HEK293T (cell line): ENCODE measurements around the gene CCDC180.

Experiments used
- CTCF ChIA-PET: fragments of 350-600 bp; formaldehyde crosslinking; extraction: SDS; loops from one replicate; lab custom pipeline; 2021; ENCODE audit warnings: antibody characterized with exemption, inconsistent platforms; lab: Yijun Ruan, JAX
- POLR2A ChIA-PET: fragments of 350-600 bp; formaldehyde crosslinking; extraction: SDS; loops from one replicate; lab custom pipeline; 2020; ENCODE audit warnings: antibody characterized with exemption, inconsistent platforms; lab: Yijun Ruan, JAX
- DNase-seq: peaks from one replicate; pipeline ENCODE4 v3.0.0; 2012; ENCODE audit warnings: mixed read lengths; ENCODE audit errors: extremely low spot score
- ARNT ChIP-seq: fragments of 450-650 bp; IDR thresholded peaks from 2 replicates; pipeline ENCODE4 v1.6.1; 2017; ENCODE audit warnings: mild to moderate bottlenecking
- BHLHE40 ChIP-seq: fragments of 450-650 bp; IDR thresholded peaks from 2 replicates; pipeline ENCODE4 v1.6.1; 2016; ENCODE audit warnings: mild to moderate bottlenecking, moderate library complexity, borderline replicate concordance
- CTBP1 ChIP-seq: fragments of 450-650 bp; IDR thresholded peaks from 2 replicates; pipeline ENCODE4 v1.6.1; 2016; ENCODE audit warnings: borderline replicate concordance
- ELF4 ChIP-seq: fragments of 450-650 bp; IDR thresholded peaks from 2 replicates; pipeline ENCODE4 v1.6.1; 2017; ENCODE audit warnings: antibody characterized with exemption
- FOXA1 ChIP-seq: fragments of 450-650 bp; IDR thresholded peaks from 2 replicates; pipeline ENCODE4 v1.6.1; 2016; ENCODE audit warnings: mild to moderate bottlenecking
- FOXK2 ChIP-seq: fragments of 450-650 bp; IDR thresholded peaks from 2 replicates; pipeline ENCODE4 v1.6.1; 2016; ENCODE audit warnings: mild to moderate bottlenecking
- FOXM1 ChIP-seq: fragments of 450-650 bp; IDR thresholded peaks from 2 replicates; pipeline ENCODE4 v1.6.1; 2017; ENCODE audit warnings: mild to moderate bottlenecking, borderline replicate concordance
- HDGF ChIP-seq: fragments of 450-650 bp; IDR thresholded peaks from 2 replicates; pipeline ENCODE4 v1.6.1; 2017; ENCODE audit warnings: antibody characterized with exemption, borderline replicate concordance
- L3MBTL2 ChIP-seq: fragments of 450-650 bp; conservative IDR thresholded peaks from 2 replicates; pipeline ENCODE4 v1.6.1; 2016; ENCODE audit warnings: mild to moderate bottlenecking
- LEF1 ChIP-seq: fragments of 450-650 bp; IDR thresholded peaks from 2 replicates; pipeline ENCODE4 v1.6.1; 2017; ENCODE audit warnings: mild to moderate bottlenecking, borderline replicate concordance
- NFRKB ChIP-seq: fragments of 450-650 bp; IDR thresholded peaks from 2 replicates; pipeline ENCODE4 v1.6.1; 2016; ENCODE audit warnings: mild to moderate bottlenecking, moderate library complexity
- PKNOX1 ChIP-seq: fragments of 450-650 bp; IDR thresholded peaks from 2 replicates; pipeline ENCODE4 v1.6.1; 2016
- SP1 ChIP-seq: fragments of 450-650 bp; IDR thresholded peaks from 2 replicates; pipeline ENCODE4 v1.6.1; 2017
- SUZ12 ChIP-seq: fragments of 450-650 bp; IDR thresholded peaks from 2 replicates; pipeline ENCODE4 v1.6.1; 2016; ENCODE audit warnings: mild to moderate bottlenecking
- TARDBP ChIP-seq: fragments of 450-650 bp; IDR thresholded peaks from 2 replicates; pipeline ENCODE4 v1.6.1; 2016
- ZNF384 ChIP-seq: fragments of 450-650 bp; IDR thresholded peaks from 2 replicates; pipeline ENCODE4 v1.6.1; 2016

CCDC180 gene

DNA sequence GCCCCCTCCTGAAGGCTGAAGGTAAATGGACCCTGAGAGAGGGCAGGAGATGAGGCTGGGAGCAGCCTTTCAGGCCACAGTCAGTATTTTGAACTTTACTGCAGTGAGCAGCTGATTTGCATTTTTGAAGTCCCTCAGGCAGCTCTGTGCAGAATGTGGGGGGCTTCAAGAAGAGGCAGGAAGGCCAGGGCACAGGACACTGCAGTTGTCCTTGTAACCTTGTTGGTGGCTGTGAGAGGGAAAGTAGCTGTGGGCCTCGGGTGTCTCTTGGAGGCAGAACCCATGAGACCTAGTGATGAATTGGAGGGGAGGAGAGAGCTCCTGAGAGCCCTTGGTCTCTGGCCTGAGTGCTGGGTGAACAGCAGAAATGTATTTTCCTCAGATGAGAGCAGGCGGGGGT is 2.6 kb downstream of the CCDC180 start:
- POLR2A ChIA-PET = no interaction called here
- DNase-seq = no peak
- TF ChIP-seq SP1 (no peak), FOXA1 (no peak), ZNF384 (no peak), PKNOX1 (no peak), SUZ12 (no peak), BHLHE40 (no peak), FOXM1 (no peak), ELF4 (no peak), TARDBP (no peak), FOXK2 (no peak), HDGF (no peak), L3MBTL2 (no peak), CTBP1 (no peak)
- CTCF ChIA-PET = no interaction called here

GRCh38 chr9:97310896-97311295 is 3.4 kb downstream of the CCDC180 start:
- ChIA-PET CTCF (no interaction called here), POLR2A (no interaction called here)
- TF ChIP-seq LEF1 = no peak
- TF ChIP-seq ARNT = no peak
- TF ChIP-seq FOXK2 = no peak
- no peak for TF ChIP-seq TARDBP
- no peak for TF ChIP-seq FOXA1
- TF ChIP-seq PKNOX1 = no peak
- no peak for DNase-seq

DNA sequence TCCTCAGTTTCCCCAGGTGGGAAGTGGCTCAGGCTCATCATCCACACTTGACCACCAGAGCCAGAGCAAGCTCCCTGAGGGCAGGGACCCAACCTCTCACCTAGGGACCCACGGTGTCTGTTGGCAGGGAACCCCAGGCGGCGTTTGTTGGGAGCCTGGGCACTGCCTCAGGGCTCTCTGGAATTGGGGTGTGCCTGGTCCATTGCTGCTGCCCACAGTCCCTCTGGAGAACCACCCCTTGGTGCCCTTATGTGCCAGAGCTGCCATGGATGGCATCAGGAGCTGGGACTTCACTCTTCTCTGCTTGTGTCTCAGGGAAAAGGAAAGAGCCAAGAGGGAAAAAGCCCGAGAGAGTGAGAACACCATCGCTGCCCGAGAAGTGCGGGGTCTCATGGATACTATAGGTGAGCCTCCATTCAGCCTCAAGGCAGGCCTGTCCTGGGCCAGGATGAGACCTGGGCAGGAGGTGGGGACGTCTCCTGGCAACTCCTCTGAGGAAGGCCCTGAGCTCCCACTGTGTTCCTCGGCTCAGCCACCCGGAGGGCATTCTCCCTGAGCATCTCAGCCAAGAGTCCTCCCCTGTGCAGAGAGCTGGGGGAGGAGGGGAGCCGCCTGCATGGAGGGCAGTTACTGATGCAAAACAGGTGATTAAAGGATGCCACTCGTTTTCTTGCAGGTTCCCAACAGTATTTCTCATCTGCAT is 4.5 kb downstream of the CCDC180 start:
- ChIA-PET POLR2A (no interaction called here), CTCF (no interaction called here)

GRCh38 chr9:97312556-97312955 is 5.1 kb downstream of the CCDC180 start:
- TF ChIP-seq SUZ12 = no peak
- no peak for TF ChIP-seq TARDBP
- TF ChIP-seq LEF1 = no peak
- no peak for TF ChIP-seq NFRKB
- no peak for TF ChIP-seq CTBP1
- no peak for TF ChIP-seq FOXA1
- no peak for TF ChIP-seq PKNOX1
- TF ChIP-seq ARNT = no peak
- no peak for TF ChIP-seq ZNF384
- no peak for TF ChIP-seq L3MBTL2
- TF ChIP-seq FOXM1 = no peak
- TF ChIP-seq ELF4 = no peak
- TF ChIP-seq BHLHE40 = no peak
- TF ChIP-seq HDGF = no peak
- CTCF ChIA-PET = no interaction called here
- POLR2A ChIA-PET = no interaction called here
- DNase-seq = no peak

More for the DNA sequence above, 4.5 kb downstream of the CCDC180 start:
- DNase-seq = no peak
- no peak for TF ChIP-seq CTBP1
- TF ChIP-seq L3MBTL2 = no peak
- no peak for TF ChIP-seq ZNF384
- TF ChIP-seq FOXM1 = no peak
- no peak for TF ChIP-seq NFRKB
- no peak for TF ChIP-seq FOXA1
- TF ChIP-seq TARDBP = no peak
- no peak for TF ChIP-seq BHLHE40
- no peak for TF ChIP-seq HDGF
- no peak for TF ChIP-seq SUZ12
- no peak for TF ChIP-seq FOXK2
- TF ChIP-seq PKNOX1 = no peak
- TF ChIP-seq LEF1 = no peak

DNA sequence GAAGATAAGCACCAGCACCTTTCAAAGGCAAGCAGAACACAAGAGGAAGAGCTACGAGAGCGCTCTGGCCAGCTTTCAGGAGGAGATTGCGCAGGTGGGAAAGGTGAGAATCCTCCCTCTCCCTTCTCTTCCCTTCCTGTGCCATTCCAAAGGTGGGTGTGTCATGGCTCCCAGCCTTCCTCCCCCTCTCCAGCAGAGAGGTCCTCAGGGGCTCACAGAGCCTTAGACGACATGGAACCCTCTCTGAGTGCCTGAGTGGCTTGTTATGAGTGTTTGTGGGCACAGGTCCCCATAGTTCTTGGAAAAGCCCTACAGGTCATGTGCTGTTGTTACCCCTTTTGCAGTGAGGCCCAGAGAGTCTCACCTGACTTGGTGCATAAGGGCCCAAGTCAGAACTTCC is 5.8 kb downstream of the CCDC180 start:
- TF ChIP-seq SP1 (no peak), ARNT (no peak), BHLHE40 (no peak), FOXK2 (no peak), L3MBTL2 (no peak), FOXM1 (no peak), CTBP1 (no peak), HDGF (no peak), ELF4 (no peak), SUZ12 (no peak), ZNF384 (no peak), NFRKB (no peak), TARDBP (no peak), LEF1 (no peak), FOXA1 (no peak), PKNOX1 (no peak)
- ChIA-PET POLR2A (no interaction called here), CTCF (no interaction called here)
- DNase-seq = no peak
